ENCODE results near the gene CHMP4A. TPM values are rescaled to one million over a fixed set of nuclear protein-coding genes. Genes with fewer than 3 reads are reported as not detected.
A peak's percentile ranks its signal among the peaks of the same experiment; 100 is the strongest.

The CHMP4A gene
- total RNA-seq, 1 experiment from 2014 or later: 88.6 TPM

DNA sequence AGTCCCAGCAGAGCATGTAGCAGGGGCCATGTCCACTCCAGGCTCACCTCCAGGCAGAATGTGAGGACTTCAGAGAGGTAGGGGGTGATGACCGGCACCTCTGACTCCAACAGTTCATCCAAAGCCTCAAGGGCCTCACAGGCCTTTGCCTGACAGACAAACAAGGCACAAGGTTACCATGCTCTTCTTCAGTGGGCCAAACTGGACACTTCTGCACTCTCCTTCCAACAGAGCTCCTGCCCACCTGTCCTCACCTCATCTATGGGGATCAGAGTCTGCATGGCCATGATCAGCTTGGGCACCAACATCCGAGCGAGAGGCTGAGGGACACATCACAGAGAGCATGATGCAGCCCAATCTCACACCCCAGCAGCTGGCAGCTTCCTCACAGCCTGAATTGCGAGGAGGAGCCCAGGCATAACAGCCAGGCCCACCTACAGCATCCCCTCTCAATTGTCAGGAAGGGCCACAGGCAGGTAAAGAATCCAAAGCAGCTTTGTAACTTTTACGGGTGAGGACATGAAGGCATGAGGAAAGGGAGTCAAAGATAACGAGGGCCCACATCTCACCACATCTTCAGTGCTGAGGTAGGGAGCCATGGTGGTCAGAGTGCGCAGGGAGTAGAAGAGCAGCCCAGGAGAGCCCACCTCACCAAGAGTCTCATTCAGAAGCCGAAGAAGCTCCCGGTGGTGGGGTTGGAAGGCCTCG is 26.3 kb downstream of the CHMP4A start:
- peaks cover 54% of the 10 kb centered on the region for H3K36me3 Mint-ChIP-seq (ENCODE audit: insufficient read depth, unreplicated experiment)
- CTCF ChIA-PET: interaction anchor here (0.5 to 7.0 kb wide), 6 partner anchors 10 to 1234 kb away, joined by 3 to 51 read pairs (median 4); partner anchors contain the start of gene IRF9
- BruUV-seq (replicated peaks): no TSS peak

DNA sequence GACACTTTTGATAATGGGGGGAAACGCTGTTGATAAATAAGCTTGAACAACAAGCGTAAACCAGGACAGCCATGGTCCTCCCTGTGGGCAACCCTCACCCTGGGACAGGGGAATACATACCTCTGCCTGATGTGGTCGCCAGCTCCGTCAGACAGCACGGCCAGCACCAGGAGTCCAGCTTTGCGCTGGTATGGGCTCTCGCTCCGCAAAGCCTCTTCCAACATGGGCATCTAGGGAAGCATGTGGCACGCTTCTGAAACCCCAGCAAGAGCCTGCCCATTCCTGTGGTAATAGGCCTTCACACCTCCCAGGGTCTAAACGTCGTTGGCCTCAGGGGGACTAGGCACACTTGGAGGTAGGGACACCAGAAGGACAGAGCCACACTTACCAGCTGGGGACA is 27.5 kb downstream of the CHMP4A start:
- intact Hi-C loops (cut with micrococcal nuclease): no loop called here
- peaks cover 60% of the 10 kb centered on the region for H3K36me3 Mint-ChIP-seq (ENCODE audit: insufficient read depth, unreplicated experiment)
- CTCF ChIA-PET: interaction anchor here (0.6 to 7.0 kb wide), 8 partner anchors 22 to 625 kb away, joined by 3 to 51 read pairs (median 4); partner anchors contain the start of genes IRF9 and LTB4R2

More for the DNA sequence above, 26.3 kb downstream of the CHMP4A start:
- Mint-ChIP-seq H3K27ac (ENCODE audit: low read depth, unreplicated experiment) (no peak overlapping the region), H3K4me1 (ENCODE audit: insufficient read depth, unreplicated experiment) (peaks cover 12% of the 10 kb centered on the region), H3K27me3 (ENCODE audit: insufficient read depth, unreplicated experiment) (no peaks in the 10 kb centered on the region), H3K4me3 (ENCODE audit: unreplicated experiment) (peak overlapping the region; percentile 81), H3K9me3 (ENCODE audit: unreplicated experiment) (no peaks in the 10 kb centered on the region)
- no peak for DNase-seq (ENCODE audit: unreplicated experiment)
- TF ChIP-seq CTCF (IDR thresholded peaks at IDR 0.05; ENCODE audit: unreplicated experiment): no peak
- intact Hi-C loops (cut with micrococcal nuclease): no loop called here
- POLR2A ChIA-PET: interaction anchor here (2.7 to 4.0 kb wide), 2 partner anchors 40 to 77 kb away, joined by 9 to 25 read pairs; partner anchors contain the start of genes PSME2 and RNF31

GRCh38 chr14:24185026-24185425 is 28.3 kb downstream of the CHMP4A start:
- ChIA-PET CTCF (interaction anchor here (0.8 to 7.0 kb wide), 5 partner anchors 24 to 149 kb away, joined by 4 to 51 read pairs (median 5); partner anchors contain the start of genes IRF9, LTB4R2 and TINF2), POLR2A (interaction anchor here (0.6 to 1.3 kb wide), 2 partner anchors 28 to 58 kb away, joined by 3 to 6 read pairs; partner anchors contain the start of genes CHMP4A and TINF2)
- Mint-ChIP-seq H3K27me3 (ENCODE audit: insufficient read depth, unreplicated experiment) (no peaks in the 10 kb centered on the region), H3K4me3 (ENCODE audit: unreplicated experiment) (no peak overlapping the region), H3K36me3 (ENCODE audit: insufficient read depth, unreplicated experiment) (peaks cover 61% of the 10 kb centered on the region), H3K4me1 (ENCODE audit: insufficient read depth, unreplicated experiment) (peaks cover 9% of the 10 kb centered on the region), H3K27ac (ENCODE audit: low read depth, unreplicated experiment) (no peak overlapping the region), H3K9me3 (ENCODE audit: unreplicated experiment) (no peaks in the 10 kb centered on the region)
- no TSS peak for BruUV-seq (replicated peaks)
- no peak for TF ChIP-seq CTCF (IDR thresholded peaks at IDR 0.05; ENCODE audit: unreplicated experiment)
- DNase-seq (ENCODE audit: unreplicated experiment): no peak
- intact Hi-C loops (cut with micrococcal nuclease): no loop called here

More for the DNA sequence above, 27.5 kb downstream of the CHMP4A start:
- POLR2A ChIA-PET: interaction anchor here (1.3 to 4.0 kb wide), 2 partner anchors 27 to 39 kb away, joined by 6 to 25 read pairs; partner anchors contain the start of genes CHMP4A, PSME2 and RNF31
- no peak overlapping the region for H3K27ac Mint-ChIP-seq (ENCODE audit: low read depth, unreplicated experiment)
- peaks cover 12% of the 10 kb centered on the region for H3K4me1 Mint-ChIP-seq (ENCODE audit: insufficient read depth, unreplicated experiment)
- BruUV-seq (replicated peaks): no TSS peak
- H3K9me3 Mint-ChIP-seq (ENCODE audit: unreplicated experiment): no peaks in the 10 kb centered on the region
- no peak for DNase-seq (ENCODE audit: unreplicated experiment)
- no peaks in the 10 kb centered on the region for H3K27me3 Mint-ChIP-seq (ENCODE audit: insufficient read depth, unreplicated experiment)
- no peak for TF ChIP-seq CTCF (IDR thresholded peaks at IDR 0.05; ENCODE audit: unreplicated experiment)
- no peak overlapping the region for H3K4me3 Mint-ChIP-seq (ENCODE audit: unreplicated experiment)
